Fibroblast of the conjunctiva (primary cell): ENCODE results near the gene C9orf50.
A peak's percentile ranks its signal among the peaks of the same experiment; 100 is the strongest.

ENCODE experiments used
- DNase-seq: peaks from one replicate; pipeline ENCODE4 v3.0.0-alpha.2; 2010; ENCODE audit warnings: low read depth

The C9orf50 gene

GRCh38 chr9:129631674-129632129 is 10.8 kb upstream of the C9orf50 start:
- DNase-seq: no peak

- DNase-seq: no peak
These were observed 10.2 kb upstream of the C9orf50 start for GRCh38 chr9:129630967-129631673.

- no peak for DNase-seq
These were observed 8.4 kb upstream of the C9orf50 start for GRCh38 chr9:129629251-129629820.

- no peak for DNase-seq
These were observed 7.8 kb upstream of the C9orf50 start for GRCh38 chr9:129628709-129629108.

- no peak for DNase-seq
These were observed 6.9 kb upstream of the C9orf50 start for GRCh38 chr9:129627556-129628440.

GRCh38 chr9:129626625-129627284 is 5.9 kb upstream of the C9orf50 start:
- DNase-seq: no peak

GRCh38 chr9:129626079-129626624 is 5.3 kb upstream of the C9orf50 start, which contains the start of gene NTMT1:
NTMT1 (plus strand) TSS chr9:129626163; CDS start chr9:129632704, 6,541 bp downstream.
- peak; percentile 65 for DNase-seq

- no peak for DNase-seq
These were observed 4.0 kb upstream of the C9orf50 start for GRCh38 chr9:129624947-129625346.

- no peak for DNase-seq
These were observed 3.4 kb upstream of the C9orf50 start for GRCh38 chr9:129624168-129624759.

- no peak for DNase-seq
These were observed 2.4 kb upstream of the C9orf50 start for GRCh38 chr9:129623331-129623730.

GRCh38 chr9:129619787-129620668 is 873 bp downstream of the C9orf50 start:
- no peak for DNase-seq

- no peak for DNase-seq
These were observed 3.7 kb downstream of the C9orf50 start for GRCh38 chr9:129617167-129617566.

GRCh38 chr9:129615407-129616285 is 5.3 kb downstream of the C9orf50 start:
- DNase-seq: no peak

- DNase-seq: no peak
These were observed 6.0 kb downstream of the C9orf50 start for GRCh38 chr9:129614932-129615331.

GRCh38 chr9:129613520-129614175 is 7.3 kb downstream of the C9orf50 start:
- DNase-seq: no peak

GRCh38 chr9:129612815-129613519 is 7.9 kb downstream of the C9orf50 start:
- DNase-seq: no peak

GRCh38 chr9:129612123-129612522 is 8.8 kb downstream of the C9orf50 start:
- no peak for DNase-seq

GRCh38 chr9:129611307-129611800 is 9.5 kb downstream of the C9orf50 start:
- no peak for DNase-seq
